ENCODE results near the gene ASXL2.
"Not testable (repeated sequence)": the region's sequence is repeated elsewhere in the genome, so short reads cannot be mapped to it uniquely, and the experiment has no call there.

ASXL2 gene

GRCh38 chr2:25917832-25918231 is 39.5 kb upstream of the ASXL2 start:
- no peak overlapping the region for H3K4me3 Mint-ChIP-seq
- peaks cover 10% of the 10 kb centered on the region for H3K4me1 Mint-ChIP-seq
- no peak overlapping the region for H3K27ac Mint-ChIP-seq
- no peaks in the 10 kb centered on the region for H3K9me3 Mint-ChIP-seq
- H3K36me3 Mint-ChIP-seq (ENCODE audit: low read depth): no peaks in the 10 kb centered on the region
- TF ChIP-seq CTCF (IDR thresholded peaks at IDR 0.05; ENCODE audit: unreplicated experiment in 3 of 3): no peak
- no peaks in the 10 kb centered on the region for H3K27me3 Mint-ChIP-seq (ENCODE audit: low read depth)

- H3K27ac Mint-ChIP-seq; H3K9me3 Mint-ChIP-seq; H3K4me3 Mint-ChIP-seq; H3K27me3 Mint-ChIP-seq (ENCODE audit: low read depth); H3K36me3 Mint-ChIP-seq (ENCODE audit: low read depth): not testable (repeated sequence)
- H3K4me1 Mint-ChIP-seq: peaks cover 13% of the 10 kb centered on the region
Observed at GRCh38 chr2:25917411-25917810, 39.1 kb upstream of the ASXL2 start.

GRCh38 chr2:25915944-25916772 is 37.9 kb upstream of the ASXL2 start:
- not testable (repeated sequence) for H3K27me3 Mint-ChIP-seq (ENCODE audit: low read depth); H3K36me3 Mint-ChIP-seq (ENCODE audit: low read depth); H3K4me3 Mint-ChIP-seq; H3K9me3 Mint-ChIP-seq
- H3K4me1 Mint-ChIP-seq: peaks cover 13% of the 10 kb centered on the region
- peak overlapping the region in 1 of 3 experiments; percentile 41 for H3K27ac Mint-ChIP-seq

- H3K27ac Mint-ChIP-seq; H3K4me3 Mint-ChIP-seq; H3K36me3 Mint-ChIP-seq (ENCODE audit: low read depth); H3K27me3 Mint-ChIP-seq (ENCODE audit: low read depth); H3K9me3 Mint-ChIP-seq: not testable (repeated sequence)
- H3K4me1 Mint-ChIP-seq: peaks cover 13% of the 10 kb centered on the region
Observed at GRCh38 chr2:25915411-25915810, 37.1 kb upstream of the ASXL2 start.

GRCh38 chr2:25913696-25913973 is 35.3 kb upstream of the ASXL2 start:
- Mint-ChIP-seq H3K4me1 (peaks cover 13% of the 10 kb centered on the region), H3K4me3 (peak overlapping the region in 1 of 3 experiments; percentile 0), H3K27ac (peak overlapping the region in 2 of 3 experiments; percentile 12 to 52)
- not testable (repeated sequence) for H3K9me3 Mint-ChIP-seq; H3K27me3 Mint-ChIP-seq (ENCODE audit: low read depth); H3K36me3 Mint-ChIP-seq (ENCODE audit: low read depth)

GRCh38 chr2:25912851-25913695 is 34.8 kb upstream of the ASXL2 start:
- Mint-ChIP-seq H3K27ac (peak overlapping the region; percentile 35 to 52 (median 42)), H3K4me3 (peak overlapping the region in 1 of 3 experiments; percentile 32), H3K9me3 (no peaks in the 10 kb centered on the region), H3K27me3 (ENCODE audit: low read depth) (no peaks in the 10 kb centered on the region), H3K36me3 (ENCODE audit: low read depth) (no peaks in the 10 kb centered on the region), H3K4me1 (peaks cover 13% of the 10 kb centered on the region)
- TF ChIP-seq CTCF (IDR thresholded peaks at IDR 0.05; ENCODE audit: unreplicated experiment in 3 of 3): no peak

- H3K27ac Mint-ChIP-seq; H3K27me3 Mint-ChIP-seq (ENCODE audit: low read depth); H3K36me3 Mint-ChIP-seq (ENCODE audit: low read depth); H3K4me3 Mint-ChIP-seq; H3K9me3 Mint-ChIP-seq: not testable (repeated sequence)
- H3K4me1 Mint-ChIP-seq: peaks cover 13% of the 10 kb centered on the region
Observed at GRCh38 chr2:25909574-25909973, 31.3 kb upstream of the ASXL2 start.

- Mint-ChIP-seq H3K27ac (no peak overlapping the region), H3K4me1 (no peaks in the 10 kb centered on the region), H3K4me3 (no peak overlapping the region), H3K36me3 (ENCODE audit: low read depth) (no peaks in the 10 kb centered on the region), H3K9me3 (no peaks in the 10 kb centered on the region), H3K27me3 (ENCODE audit: low read depth) (no peaks in the 10 kb centered on the region)
- no peak for TF ChIP-seq CTCF (IDR thresholded peaks at IDR 0.05; ENCODE audit: unreplicated experiment in 3 of 3)
Observed at GRCh38 chr2:25905126-25905525, 26.8 kb upstream of the ASXL2 start.
